ENCODE data around the gene NLGN1. TPM values are rescaled to one million over a fixed set of nuclear protein-coding genes. Genes with fewer than 3 reads are reported as not detected.

The NLGN1 gene
- total and polyA plus RNA-seq, 9 of the 15 experiments (the other 6 are each of a cell fraction or from before 2014, with no cell fraction given): under 0.01 to 0.01 TPM; not detected in 7

DNA sequence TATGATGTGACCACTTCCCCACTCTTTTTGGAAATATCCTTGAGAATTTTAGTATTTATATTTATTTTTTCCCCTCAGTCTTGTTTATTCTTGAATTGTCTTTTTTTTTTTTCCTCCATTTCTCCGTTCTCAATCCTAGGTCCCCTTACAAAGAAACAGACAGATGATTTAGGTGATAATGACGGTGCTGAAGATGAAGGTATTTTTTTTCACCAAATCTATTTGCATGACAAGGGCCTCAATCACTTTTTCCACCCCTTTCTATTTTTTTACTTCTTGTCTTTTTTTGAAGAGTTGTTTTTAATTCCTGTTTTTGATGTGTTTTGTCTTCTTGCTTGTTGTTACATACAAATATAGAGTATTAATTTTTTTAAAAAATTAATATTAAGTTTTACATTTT, 402.6 kb downstream of the NLGN1 start (continued):
- TF ChIP-seq, protein P1, sequence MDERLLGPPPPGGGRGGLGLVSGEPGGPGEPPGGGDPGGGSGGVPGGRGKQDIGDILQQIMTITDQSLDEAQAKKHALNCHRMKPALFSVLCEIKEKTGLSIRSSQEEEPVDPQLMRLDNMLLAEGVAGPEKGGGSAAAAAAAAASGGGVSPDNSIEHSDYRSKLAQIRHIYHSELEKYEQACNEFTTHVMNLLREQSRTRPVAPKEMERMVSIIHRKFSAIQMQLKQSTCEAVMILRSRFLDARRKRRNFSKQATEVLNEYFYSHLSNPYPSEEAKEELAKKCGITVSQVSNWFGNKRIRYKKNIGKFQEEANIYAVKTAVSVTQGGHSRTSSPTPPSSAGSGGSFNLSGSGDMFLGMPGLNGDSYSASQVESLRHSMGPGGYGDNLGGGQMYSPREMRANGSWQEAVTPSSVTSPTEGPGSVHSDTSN (CRISPR knock-in tag; IDR thresholded peaks at IDR 0.05; ENCODE audit: low read depth): no peak
- TF ChIP-seq, protein P1 (tag; conservative IDR thresholded peaks at IDR 0.05; ENCODE audit: low read depth): no peak
- TF ChIP-seq POLR2AphosphoS5 (IDR thresholded peaks at IDR 0.05; ENCODE audit: control insufficient read depth, insufficient read depth, low read depth, low read length): no peak
- no peak for TF ChIP-seq HDAC2 (IDR thresholded peaks at IDR 0.05)
- TF ChIP-seq, protein P2, sequence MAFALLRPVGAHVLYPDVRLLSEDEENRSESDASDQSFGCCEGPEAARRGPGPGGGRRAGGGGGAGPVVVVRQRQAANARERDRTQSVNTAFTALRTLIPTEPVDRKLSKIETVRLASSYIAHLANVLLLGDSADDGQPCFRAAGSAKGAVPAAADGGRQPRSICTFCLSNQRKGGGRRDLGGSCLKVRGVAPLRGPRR (CRISPR knock-in tag; IDR thresholded peaks at IDR 0.05): no peak
- TF ChIP-seq FOSL1 (tag; conservative IDR thresholded peaks at IDR 0.05): no peak
- TF ChIP-seq SUPT5H (IDR thresholded peaks at IDR 0.05): no peak
- TF ChIP-seq, protein P3, sequence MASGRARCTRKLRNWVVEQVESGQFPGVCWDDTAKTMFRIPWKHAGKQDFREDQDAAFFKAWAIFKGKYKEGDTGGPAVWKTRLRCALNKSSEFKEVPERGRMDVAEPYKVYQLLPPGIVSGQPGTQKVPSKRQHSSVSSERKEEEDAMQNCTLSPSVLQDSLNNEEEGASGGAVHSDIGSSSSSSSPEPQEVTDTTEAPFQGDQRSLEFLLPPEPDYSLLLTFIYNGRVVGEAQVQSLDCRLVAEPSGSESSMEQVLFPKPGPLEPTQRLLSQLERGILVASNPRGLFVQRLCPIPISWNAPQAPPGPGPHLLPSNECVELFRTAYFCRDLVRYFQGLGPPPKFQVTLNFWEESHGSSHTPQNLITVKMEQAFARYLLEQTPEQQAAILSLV (tag; IDR thresholded peaks at IDR 0.05): no peak
- no peak for TF ChIP-seq CBFA2T2 (conservative IDR thresholded peaks at IDR 0.05)
- no peak for TF ChIP-seq SMARCA5 (IDR thresholded peaks at IDR 0.05)
- no peak for TF ChIP-seq ZNF282 (CRISPR knock-in tag; IDR thresholded peaks at IDR 0.05)
- TF ChIP-seq, protein P4, sequence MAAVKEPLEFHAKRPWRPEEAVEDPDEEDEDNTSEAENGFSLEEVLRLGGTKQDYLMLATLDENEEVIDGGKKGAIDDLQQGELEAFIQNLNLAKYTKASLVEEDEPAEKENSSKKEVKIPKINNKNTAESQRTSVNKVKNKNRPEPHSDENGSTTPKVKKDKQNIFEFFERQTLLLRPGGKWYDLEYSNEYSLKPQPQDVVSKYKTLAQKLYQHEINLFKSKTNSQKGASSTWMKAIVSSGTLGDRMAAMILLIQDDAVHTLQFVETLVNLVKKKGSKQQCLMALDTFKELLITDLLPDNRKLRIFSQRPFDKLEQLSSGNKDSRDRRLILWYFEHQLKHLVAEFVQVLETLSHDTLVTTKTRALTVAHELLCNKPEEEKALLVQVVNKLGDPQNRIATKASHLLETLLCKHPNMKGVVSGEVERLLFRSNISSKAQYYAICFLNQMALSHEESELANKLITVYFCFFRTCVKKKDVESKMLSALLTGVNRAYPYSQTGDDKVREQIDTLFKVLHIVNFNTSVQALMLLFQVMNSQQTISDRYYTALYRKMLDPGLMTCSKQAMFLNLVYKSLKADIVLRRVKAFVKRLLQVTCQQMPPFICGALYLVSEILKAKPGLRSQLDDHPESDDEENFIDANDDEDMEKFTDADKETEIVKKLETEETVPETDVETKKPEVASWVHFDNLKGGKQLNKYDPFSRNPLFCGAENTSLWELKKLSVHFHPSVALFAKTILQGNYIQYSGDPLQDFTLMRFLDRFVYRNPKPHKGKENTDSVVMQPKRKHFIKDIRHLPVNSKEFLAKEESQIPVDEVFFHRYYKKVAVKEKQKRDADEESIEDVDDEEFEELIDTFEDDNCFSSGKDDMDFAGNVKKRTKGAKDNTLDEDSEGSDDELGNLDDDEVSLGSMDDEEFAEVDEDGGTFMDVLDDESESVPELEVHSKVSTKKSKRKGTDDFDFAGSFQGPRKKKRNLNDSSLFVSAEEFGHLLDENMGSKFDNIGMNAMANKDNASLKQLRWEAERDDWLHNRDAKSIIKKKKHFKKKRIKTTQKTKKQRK (IDR thresholded peaks at IDR 0.05; ENCODE audit: borderline replicate concordance, low read depth, low read length): no peak
